A549 (cell line): ENCODE data around the gene TMEM101. TPM values are rescaled to one million over a fixed set of nuclear protein-coding genes. Genes with fewer than 3 reads are reported as not detected.

Experiments used
- ATAC-seq, 2 experiments: fragments of 200-7000 bp in 1 of 2; fragments of >200 bp in 1 of 2; cut with Nextera tagmentation in 1 of 2; cut with Tn5 transposase in 1 of 2; 3 replicates each; pipeline versions ENCODE4 v1.8.0 to v1.9.1; 2018 to 2020; ENCODE audit warnings: mild to moderate bottlenecking in 1 of 2, moderate library complexity in 1 of 2
- CTCF ChIA-PET: fragments of 300-600 bp; sonication (Branson Sonifier 250); formaldehyde crosslinking; extraction: SDS; loops from one replicate; lab custom pipeline; 2021; ENCODE audit warnings: antibody characterized with exemption, inconsistent platforms; lab: Yijun Ruan, JAX
- POLR2A ChIA-PET: fragments of 350-600 bp; formaldehyde crosslinking; extraction: SDS; loops from one replicate; lab custom pipeline; 2021; ENCODE audit warnings: antibody characterized with exemption, inconsistent platforms; lab: Yijun Ruan, JAX
- DNase-seq, 2 experiments: peaks; one replicate each; pipeline versions ENCODE4 v3.0.0 to v3.0.0-alpha.2; 2011 to 2016; ENCODE audit warnings: low read depth in 1 of 2, low spot score in 1 of 2
- FAIRE-seq: peaks from 2 replicates; lab custom pipeline; 2011; peaks lifted over from hg19 to GRCh38; lab: Jason Lieb, UNC
- H3K27ac ChIP-seq, 2 experiments: fragments of >200 bp; sonication (Bioruptor Twin); formaldehyde crosslinking; 3 replicates each; pipeline ENCODE4 v1.5.1; 2016 to 2017
- H3K4me1 ChIP-seq: fragments of >200 bp; sonication (Bioruptor Twin); formaldehyde crosslinking; 3 replicates; pipeline ENCODE4 v1.6.1; 2016
- H3K4me2 ChIP-seq: fragments of >200 bp; sonication (Bioruptor Twin); formaldehyde crosslinking; 3 replicates; pipeline ENCODE4 v1.6.1; 2016
- H3K4me3 ChIP-seq: fragments of >200 bp; sonication (Bioruptor Twin); formaldehyde crosslinking; 3 replicates; pipeline ENCODE4 v1.5.1; 2016
- H3K9me3 ChIP-seq: fragments of >200 bp; sonication (Bioruptor Twin); formaldehyde crosslinking; 3 replicates; pipeline ENCODE4 v1.6.1; 2016
- BHLHE40 ChIP-seq: IDR thresholded peaks from 2 replicates; pipeline ENCODE4 v1.6.1; 2012; ENCODE audit warnings: low read depth, low read length, inconsistent platforms
- CHD2 ChIP-seq: fragments of 150-350 bp; IDR thresholded peaks from 2 replicates; pipeline ENCODE4 v1.6.1; 2014; ENCODE audit warnings: low read length; ENCODE audit not compliant: partially characterized antibody
- CHD4 ChIP-seq: fragments of 200-600 bp; sonication (generic); IDR thresholded peaks from 2 replicates; pipeline ENCODE4 v1.6.1; 2016; ENCODE audit warnings: antibody characterized with exemption, mild to moderate bottlenecking, borderline replicate concordance
- CTCF ChIP-seq: fragments of >200 bp; sonication (Bioruptor Twin); formaldehyde crosslinking; IDR thresholded peaks from 3 replicates; pipeline ENCODE4 v1.5.1; 2016
- EHF ChIP-seq: fragments of 250-450 bp; sonication (Bioruptor Pico); IDR thresholded peaks from 2 replicates; pipeline ENCODE4 v1.5.0; 2020; ENCODE audit warnings: mild to moderate bottlenecking
- EHMT2 ChIP-seq: fragments of 200-600 bp; sonication (generic); IDR thresholded peaks from 2 replicates; pipeline ENCODE4 v1.6.1; 2016; ENCODE audit warnings: antibody characterized with exemption, low read depth, mild to moderate bottlenecking, moderate library complexity
- ELK1 ChIP-seq: fragments of 150-350 bp; IDR thresholded peaks from 2 replicates; pipeline ENCODE4 v1.6.1; 2014; ENCODE audit warnings: low read depth, mild to moderate bottlenecking, low read length
- FOSB ChIP-seq: fragments of 250-450 bp; sonication (Bioruptor Pico); IDR thresholded peaks from 2 replicates; pipeline ENCODE4 v1.5.0; 2020; ENCODE audit warnings: mild to moderate bottlenecking, moderate library complexity
- FOSL2 ChIP-seq, 2 experiments: fragments of 450-650 bp in 1 of 2; fragments of >200 bp in 1 of 2; sonication (Bioruptor Twin) in 1 of 2; formaldehyde crosslinking; IDR thresholded peaks; 2 replicates each; pipeline versions ENCODE4 v1.5.0 to v1.6.1; 2016 to 2020; ENCODE audit warnings: mild to moderate bottlenecking in 1 of 2, moderate library complexity in 1 of 2
- FOXS1 ChIP-seq: fragments of 250-450 bp; sonication (Bioruptor Pico); IDR thresholded peaks from 2 replicates; pipeline ENCODE4 v1.5.0; 2020; ENCODE audit warnings: mild to moderate bottlenecking, moderate library complexity
- GATA3 ChIP-seq: IDR thresholded peaks from 2 replicates; pipeline ENCODE4 v1.6.1; 2012; ENCODE audit warnings: borderline replicate concordance
- HDAC2 ChIP-seq: fragments of 200-600 bp; sonication (generic); IDR thresholded peaks from 2 replicates; pipeline ENCODE4 v1.6.1; 2016
- HOXB13 ChIP-seq: fragments of 250-450 bp; sonication (Bioruptor Pico); IDR thresholded peaks from 2 replicates; pipeline ENCODE4 v1.5.0; 2020; ENCODE audit warnings: low read depth, mild to moderate bottlenecking, moderate library complexity
- HOXB5 ChIP-seq: fragments of 250-450 bp; sonication (Bioruptor Pico); IDR thresholded peaks from 2 replicates; pipeline ENCODE4 v1.5.0; 2020; ENCODE audit warnings: mild to moderate bottlenecking, moderate library complexity
- KDM1A ChIP-seq: fragments of 200-600 bp; sonication (generic); IDR thresholded peaks from 2 replicates; pipeline ENCODE4 v1.6.1; 2016; ENCODE audit warnings: low read depth, mild to moderate bottlenecking
- KDM5A ChIP-seq: fragments of 200-600 bp; sonication (generic); IDR thresholded peaks from 2 replicates; pipeline ENCODE4 v1.6.1; 2016; ENCODE audit warnings: antibody characterized with exemption, mild to moderate bottlenecking
- NR3C1 ChIP-seq: fragments of >200 bp; sonication (Bioruptor Twin); formaldehyde crosslinking; IDR thresholded peaks from 3 replicates; pipeline ENCODE4 v1.6.1; 2017
- PBX3 ChIP-seq: IDR thresholded peaks from 2 replicates; pipeline ENCODE4 v1.6.1; 2012
- PHF8 ChIP-seq: fragments of 200-600 bp; sonication (generic); IDR thresholded peaks from 2 replicates; pipeline ENCODE4 v1.6.1; 2016; ENCODE audit warnings: low read depth, mild to moderate bottlenecking, antibody characterized with exemption, moderate library complexity, borderline replicate concordance
- POLR2A ChIP-seq: IDR thresholded peaks from 2 replicates; pipeline ENCODE4 v1.6.1; 2012; ENCODE audit warnings: mild to moderate bottlenecking, low read length
- RAD21 ChIP-seq, 2 experiments: fragments of >200 bp in 1 of 2; sonication (Bioruptor Twin) in 1 of 2; formaldehyde crosslinking in 1 of 2; IDR thresholded peaks in 1 of 2; conservative IDR thresholded peaks in 1 of 2; 2 replicates in 1 of 2; 3 replicates in 1 of 2; pipeline ENCODE4 v1.6.1; 2012 to 2018; ENCODE audit warnings: inconsistent platforms in 1 of 2
- RNF2 ChIP-seq: fragments of 200-600 bp; sonication (generic); IDR thresholded peaks from 2 replicates; pipeline ENCODE4 v1.6.1; 2016; ENCODE audit warnings: low read depth, mild to moderate bottlenecking, antibody characterized with exemption, moderate library complexity, borderline replicate concordance
- TFCP2L1 ChIP-seq: fragments of 250-450 bp; sonication (Bioruptor Pico); IDR thresholded peaks from 2 replicates; pipeline ENCODE4 v1.5.0; 2021; ENCODE audit warnings: mild to moderate bottlenecking
- ZC3H11A ChIP-seq: fragments of 450-650 bp; IDR thresholded peaks from 2 replicates; pipeline ENCODE4 v1.6.1; 2014; ENCODE audit warnings: antibody characterized with exemption, mild to moderate bottlenecking
- ZFP36 ChIP-seq: fragments of 450-650 bp; IDR thresholded peaks from 2 replicates; pipeline ENCODE4 v1.6.1; 2014; ENCODE audit warnings: borderline replicate concordance; ENCODE audit not compliant: partially characterized antibody
- ZNF302 ChIP-seq: fragments of 250-450 bp; sonication (Bioruptor Pico); IDR thresholded peaks from 2 replicates; pipeline ENCODE4 v1.9.0; 2021; ENCODE audit warnings: inconsistent platforms, mild to moderate bottlenecking, moderate library complexity
- WGBS: methylation state at CpG from one replicate; pipeline ENCODE4 v1.1.6; 2017; ENCODE audit errors: missing lambda C conversion rate; 5-methylcytosine and 5-hydroxymethylcytosine counted together
- polyA plus RNA-seq, 4 experiments: library from polyadenylated mRNA; depleted of rRNA in 3 of 4; stranded (reverse); fragments of >200 nt; fragmentation: RNase III in 1 of 4; extraction: RNeasy Plus Mini Kit Qiagen cat#74134 plus additional on column Dnase treatment in 1 of 4; gene quantifications; 2 replicates in 3 of 4; 3 replicates in 1 of 4; pipeline ENCODE4 v1.2.3, GENCODE V29; 2011 to 2017
- TF ChIP-seq, protein P1 (sequence below): fragments of 250-450 bp; sonication (Bioruptor Pico); IDR thresholded peaks from 2 replicates; pipeline ENCODE4 v1.5.0; 2020; ENCODE audit warnings: low read depth, mild to moderate bottlenecking, moderate library complexity

Gene TMEM101
- polyA plus RNA-seq, 2 of the 4 experiments (the other 2 are of a cell fraction): 32.2 to 38.2 TPM

DNA sequence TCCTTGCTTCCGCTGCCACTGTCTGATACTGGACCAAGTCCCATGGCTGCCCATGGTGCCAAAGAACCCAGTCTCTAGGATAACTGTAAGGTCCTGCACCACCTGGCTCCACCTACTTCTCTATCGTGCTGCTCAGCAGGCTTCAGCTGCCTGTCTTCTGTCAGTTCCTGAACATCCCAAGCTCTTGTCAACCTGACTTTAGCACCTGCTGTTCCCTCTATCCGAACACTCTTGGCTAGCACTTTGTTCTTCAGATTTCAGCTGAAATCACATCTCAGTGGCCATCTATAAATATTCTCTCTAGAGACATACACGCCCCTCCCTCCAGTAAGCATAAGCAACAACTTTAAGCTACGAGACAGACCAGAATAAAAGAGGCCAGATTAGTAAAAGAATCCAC is 15.0 kb upstream of the TMEM101 start:
- ChIA-PET POLR2A (interaction anchor here (0.6 to 1.2 kb wide), 3 partner anchors 21 to 192 kb away, joined by 3 read pairs; no protein-coding TSS in a partner anchor), CTCF (interaction anchor here (1.2 to 14.3 kb wide), 6 partner anchors 12 to 151 kb away, joined by 3 to 145 read pairs (median 16); no protein-coding TSS in a partner anchor)
- WGBS: 90% methylated on average over 5 of the region's 5 CpGs
- DNase-seq: no peak
- H3K4me1 ChIP-seq: no peaks in the 10 kb centered on the region
- no peak overlapping the region for H3K4me3 ChIP-seq
- H3K9me3 ChIP-seq: no peaks in the 10 kb centered on the region
- H3K27ac ChIP-seq: no peak overlapping the region
- no peak overlapping the region for H3K4me2 ChIP-seq
- no peak; a peak in 1 of 6 replicates for ATAC-seq
- no peak for FAIRE-seq
- TF ChIP-seq CTCF (no peak), CHD4 (no peak), TFCP2L1 (CRISPR knock-in tag) (no peak), FOXS1 (CRISPR knock-in tag) (no peak)

GRCh38 chr17:44024853-44025252 is 10.1 kb upstream of the TMEM101 start:
- ChIA-PET POLR2A (no interaction called here), CTCF (interaction anchor here (0.5 to 14.3 kb wide), 7 partner anchors 17 to 108 kb away, joined by 3 to 145 read pairs (median 3); no protein-coding TSS in a partner anchor)
- WGBS: 96% methylated on average over 4 of the region's 4 CpGs
- Histone ChIP-seq H3K9me3 (no peaks in the 10 kb centered on the region), H3K4me1 (no peaks in the 10 kb centered on the region), H3K27ac (no peak overlapping the region), H3K4me2 (no peak overlapping the region), H3K4me3 (no peak overlapping the region)
- no peak for DNase-seq
- TF ChIP-seq CHD4 (no peak), HOXB5 (no peak), RAD21 (conservative IDR thresholded peaks at IDR 0.05 in 1 of 2, IDR thresholded peaks at IDR 0.05 in 1 of 2) (no peak), PHF8 (no peak), POLR2A (no peak), PBX3 (no peak), EHF (no peak), RNF2 (no peak), ZC3H11A (no peak), ZFP36 (no peak), CHD2 (no peak)
- FAIRE-seq: no peak
- no peak for ATAC-seq

DNA sequence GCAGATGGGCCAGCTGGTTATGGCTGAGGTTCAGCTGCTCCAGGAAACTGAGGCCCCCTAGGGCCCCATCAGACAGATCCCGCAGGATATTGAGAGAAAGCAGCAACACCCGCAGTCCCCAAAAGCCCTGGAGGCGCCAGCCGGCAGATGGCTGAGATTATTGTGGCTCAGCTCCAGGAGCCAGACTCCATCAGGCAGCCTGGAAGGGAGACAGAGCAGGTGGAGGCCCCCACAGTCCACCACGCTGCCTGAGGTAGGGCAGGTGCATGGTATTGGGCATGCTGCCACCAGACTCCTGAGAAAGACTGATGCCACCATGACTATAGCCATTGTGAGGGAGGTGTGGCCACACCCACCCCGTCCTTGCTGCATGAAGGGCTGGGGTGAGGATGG is 9.5 kb upstream of the TMEM101 start:
- no peak overlapping the region for H3K4me3 ChIP-seq
- FAIRE-seq (no peak), ATAC-seq (peak in 1 of 2 experiments; percentile 17; a peak in 3 of 6 replicates), DNase-seq (no peak)
- no peaks in the 10 kb centered on the region for H3K4me1 ChIP-seq
- ChIA-PET CTCF (interaction anchor here (0.9 to 14.3 kb wide), 6 partner anchors 9 to 147 kb away, joined by 3 to 145 read pairs (median 4); partner anchors contain the start of gene ASB16), POLR2A (no interaction called here)
- 89% methylated on average over 6 of the region's 6 CpGs for WGBS
- no peaks in the 10 kb centered on the region for H3K9me3 ChIP-seq
- no peak overlapping the region for H3K27ac ChIP-seq
- H3K4me2 ChIP-seq: no peak overlapping the region
- TF ChIP-seq CTCF (no peak), KDM5A (no peak), FOSL2 (IDR thresholded peaks at IDR 0.05) (no peak), FOSL2 (CRISPR knock-in tag; IDR thresholded peaks at IDR 0.05) (no peak), GATA3 (no peak), BHLHE40 (no peak), RAD21 (conservative IDR thresholded peaks at IDR 0.05 in 1 of 2, IDR thresholded peaks at IDR 0.05 in 1 of 2) (no peak), NR3C1 (no peak), POLR2A (no peak), ELK1 (no peak), HOXB13 (CRISPR knock-in tag) (no peak), ZNF302 (CRISPR knock-in tag) (no peak), KDM1A (no peak), EHMT2 (no peak), HDAC2 (no peak), FOSB (CRISPR knock-in tag) (no peak)
- TF ChIP-seq, protein P1, sequence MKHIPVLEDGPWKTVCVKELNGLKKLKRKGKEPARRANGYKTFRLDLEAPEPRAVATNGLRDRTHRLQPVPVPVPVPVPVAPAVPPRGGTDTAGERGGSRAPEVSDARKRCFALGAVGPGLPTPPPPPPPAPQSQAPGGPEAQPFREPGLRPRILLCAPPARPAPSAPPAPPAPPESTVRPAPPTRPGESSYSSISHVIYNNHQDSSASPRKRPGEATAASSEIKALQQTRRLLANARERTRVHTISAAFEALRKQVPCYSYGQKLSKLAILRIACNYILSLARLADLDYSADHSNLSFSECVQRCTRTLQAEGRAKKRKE (CRISPR knock-in tag): no peak
